Glomerular endothelial cell (primary cell): ENCODE data around the gene CNTRL. TPM values are rescaled to one million over a fixed set of nuclear protein-coding genes. Genes with fewer than 3 reads are reported as not detected.
"Not testable (repeated sequence)": the region's sequence is repeated elsewhere in the genome, so short reads cannot be mapped to it uniquely, and the experiment has no call there.

ENCODE experiments used
- DNase-seq: peaks from one replicate; pipeline ENCODE4 v3.0.0-alpha.2; 2011; ENCODE audit warnings: low read depth, low spot score; ENCODE audit errors: extremely low read depth
- total RNA-seq: library from RNA; depleted of rRNA; stranded (reverse); fragments of >200 nt; gene quantifications from 2 replicates; pipeline ENCODE4 v1.2.3, GENCODE V29; 2015

The CNTRL gene
- total RNA-seq, 1 donor from 2014 or later = 8.1 TPM

DNA sequence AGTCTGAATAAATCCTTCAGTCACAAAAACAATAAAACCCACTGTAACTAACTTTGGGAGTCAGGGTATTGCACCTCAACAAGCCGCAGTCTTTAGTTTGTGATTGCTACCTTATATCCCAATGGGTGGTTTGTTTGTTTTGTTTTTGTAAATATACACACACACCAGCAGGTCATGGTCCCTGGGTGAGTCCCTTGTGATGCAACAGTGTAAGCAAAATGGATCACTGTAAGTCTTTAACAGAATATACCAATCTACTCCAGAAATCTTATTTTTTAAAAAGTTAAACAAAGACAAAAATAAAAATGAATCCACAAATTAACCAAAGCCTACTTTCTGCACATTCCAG, 104.6 kb downstream of the CNTRL start:
- DNase-seq = not testable (repeated sequence)

DNA sequence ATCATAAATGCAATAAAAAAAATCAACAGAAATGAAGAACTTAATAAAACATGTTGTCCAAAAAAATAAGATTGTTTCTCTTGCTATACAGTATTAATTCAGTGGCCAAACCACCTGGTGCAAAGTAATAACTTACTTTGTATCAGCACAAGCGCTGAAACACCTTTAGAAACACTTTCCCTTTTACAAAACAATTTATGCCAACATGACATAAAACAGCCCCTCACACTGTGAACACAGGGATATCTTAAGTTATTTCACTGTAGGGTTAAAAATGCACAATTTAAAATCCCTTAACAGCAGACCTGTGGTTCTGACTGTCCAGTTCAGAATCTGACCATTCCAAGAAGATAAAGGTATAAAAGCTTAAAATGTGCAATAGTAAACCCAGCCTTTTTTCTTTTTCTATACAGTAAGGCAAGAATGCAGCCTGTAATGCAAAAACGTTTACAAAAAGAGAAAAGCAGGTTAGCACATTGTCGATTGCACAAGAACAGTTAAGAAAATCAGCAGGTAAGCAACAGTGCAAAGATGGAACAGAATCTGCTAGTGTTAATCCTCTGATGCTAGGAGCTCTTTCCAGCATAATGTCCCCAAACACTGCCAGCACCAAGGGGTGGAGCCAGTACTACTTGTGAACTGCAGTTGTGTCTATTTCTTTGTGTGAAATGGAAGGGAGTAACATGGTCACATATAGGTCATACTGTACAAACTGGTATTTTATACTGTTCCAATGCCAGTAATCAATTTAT, 105.4 kb downstream of the CNTRL start:
- DNase-seq = no peak

DNA sequence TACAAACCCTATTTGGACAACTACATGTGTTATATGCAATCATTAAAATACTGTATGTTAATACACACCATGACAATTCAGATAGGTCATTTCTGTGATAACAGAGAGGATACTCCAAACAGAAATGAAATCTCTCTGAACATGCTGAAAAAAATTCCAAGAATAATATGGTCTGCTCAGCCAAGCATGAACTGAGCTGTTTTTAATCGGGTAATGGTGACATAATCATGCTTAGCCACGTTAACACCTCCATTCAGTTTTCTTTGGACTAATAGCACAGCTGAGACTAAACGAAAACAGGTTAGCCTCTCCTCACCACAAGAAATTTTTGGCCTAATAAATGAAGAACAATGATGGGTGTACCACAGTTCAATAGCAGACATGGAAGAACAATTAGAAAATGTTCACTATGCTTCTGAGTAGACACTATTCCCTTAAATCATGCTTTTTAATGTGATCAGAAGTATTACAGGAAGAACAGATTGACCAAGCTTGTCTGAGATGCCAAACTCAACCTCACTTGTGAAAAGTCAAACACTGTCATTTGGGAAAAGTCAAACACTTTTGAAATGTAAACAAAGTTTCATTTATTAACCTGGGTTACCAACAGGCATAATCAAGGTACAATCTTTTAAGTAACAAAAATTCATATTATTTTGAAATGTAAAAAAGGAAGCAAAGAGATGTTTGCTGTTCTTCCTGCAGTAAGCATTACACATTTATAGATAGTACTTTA, 107.5 kb downstream of the CNTRL start:
- no peak for DNase-seq

DNA sequence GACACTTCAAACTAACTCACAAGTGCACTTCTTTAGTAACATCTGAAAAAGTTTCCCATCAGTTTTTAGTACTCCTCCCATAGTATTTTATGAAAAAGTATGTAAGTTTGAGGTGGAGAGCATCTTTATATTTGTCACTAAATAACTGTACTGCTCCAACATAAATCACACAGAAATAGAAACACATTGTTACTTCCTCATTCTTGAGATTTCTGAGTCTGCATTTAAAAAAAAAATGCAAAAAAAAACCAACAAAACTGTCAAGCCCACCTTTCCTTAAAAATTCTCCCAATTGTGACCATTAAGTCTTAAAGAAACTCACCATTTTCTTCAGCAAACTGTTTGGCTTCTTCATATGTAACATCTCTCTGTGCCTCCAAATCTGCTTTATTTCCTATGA, 108.2 kb downstream of the CNTRL start:
- DNase-seq = no peak

DNA sequence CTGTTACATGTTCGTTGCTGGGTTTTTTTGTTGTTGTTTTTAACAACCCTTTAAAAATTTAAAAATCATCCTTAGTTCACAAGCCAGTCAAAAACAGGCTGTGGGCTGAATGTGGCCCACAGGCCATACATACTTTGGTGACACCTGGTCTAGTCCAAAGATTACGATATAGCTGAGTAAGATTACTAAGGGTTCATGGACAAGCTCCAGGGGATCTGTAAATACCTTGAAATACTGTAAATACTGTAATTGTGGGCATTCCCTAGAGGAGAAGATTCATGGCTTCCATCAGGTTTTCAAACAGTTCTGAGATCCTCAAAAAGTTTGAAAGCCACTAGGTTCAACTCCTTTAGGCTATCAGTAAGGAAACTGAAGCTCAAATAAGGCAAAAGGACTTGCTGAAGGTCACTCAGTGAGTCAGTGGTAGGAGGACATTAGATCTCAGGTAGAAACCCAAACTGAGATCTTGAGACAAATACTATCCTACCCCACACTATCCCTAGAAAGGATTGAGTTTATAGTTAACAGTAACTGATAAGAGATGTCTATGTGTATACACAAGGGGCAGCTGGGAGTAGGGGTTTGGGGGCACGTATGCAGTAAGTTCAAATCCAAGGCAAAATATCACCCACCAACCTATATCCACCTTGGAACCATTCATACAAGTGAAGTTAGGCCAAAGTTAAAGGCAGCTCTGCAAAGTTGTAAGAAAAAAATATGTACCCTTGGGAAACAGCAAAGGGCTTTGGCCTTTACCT, 109.1 kb downstream of the CNTRL start:
- no peak for DNase-seq

DNA sequence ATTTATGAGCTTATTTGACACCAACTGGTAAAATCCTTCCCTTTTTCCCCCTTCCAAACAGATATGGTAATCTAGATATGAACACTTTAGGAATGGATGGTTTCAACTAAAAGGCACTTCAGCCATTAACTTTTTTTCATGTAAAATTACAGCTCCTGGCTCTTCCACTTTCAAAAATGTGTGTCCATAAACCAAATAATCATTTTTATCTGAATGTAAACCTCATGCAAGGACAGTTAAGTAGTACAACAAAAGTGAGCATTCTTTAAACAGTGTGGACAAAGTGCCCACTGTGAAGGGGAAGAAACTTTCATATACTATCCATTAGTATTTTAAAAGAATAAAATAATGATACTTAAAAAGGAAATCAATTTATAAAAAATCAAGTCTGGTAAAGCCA, 109.7 kb downstream of the CNTRL start:
- DNase-seq = no peak

DNA sequence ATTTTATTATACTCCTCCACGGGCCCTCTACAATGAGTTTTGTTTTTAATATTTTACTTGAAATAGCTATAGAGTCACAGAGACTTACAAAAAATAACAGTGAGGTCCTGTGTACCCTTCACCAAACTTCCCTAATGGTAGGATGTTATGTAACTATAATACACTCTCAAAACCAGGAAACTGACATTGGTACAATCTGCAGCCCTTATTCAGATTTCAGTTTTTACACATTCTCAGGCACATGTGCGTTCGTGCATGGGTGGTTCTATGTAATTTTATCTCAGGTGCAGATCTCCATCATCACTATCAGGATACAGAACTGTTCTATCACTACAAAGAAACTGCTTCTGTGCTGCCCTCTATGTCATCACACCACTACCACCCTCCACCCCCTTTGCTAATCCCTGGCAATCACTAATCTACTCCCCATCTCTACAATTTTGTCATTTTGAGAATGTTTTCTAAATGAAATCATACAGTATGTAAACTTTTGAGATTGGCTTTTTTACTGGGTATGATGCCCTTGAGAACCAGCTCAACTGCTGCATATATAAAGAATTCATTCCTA, 110.5 kb downstream of the CNTRL start:
- no peak for DNase-seq

DNA sequence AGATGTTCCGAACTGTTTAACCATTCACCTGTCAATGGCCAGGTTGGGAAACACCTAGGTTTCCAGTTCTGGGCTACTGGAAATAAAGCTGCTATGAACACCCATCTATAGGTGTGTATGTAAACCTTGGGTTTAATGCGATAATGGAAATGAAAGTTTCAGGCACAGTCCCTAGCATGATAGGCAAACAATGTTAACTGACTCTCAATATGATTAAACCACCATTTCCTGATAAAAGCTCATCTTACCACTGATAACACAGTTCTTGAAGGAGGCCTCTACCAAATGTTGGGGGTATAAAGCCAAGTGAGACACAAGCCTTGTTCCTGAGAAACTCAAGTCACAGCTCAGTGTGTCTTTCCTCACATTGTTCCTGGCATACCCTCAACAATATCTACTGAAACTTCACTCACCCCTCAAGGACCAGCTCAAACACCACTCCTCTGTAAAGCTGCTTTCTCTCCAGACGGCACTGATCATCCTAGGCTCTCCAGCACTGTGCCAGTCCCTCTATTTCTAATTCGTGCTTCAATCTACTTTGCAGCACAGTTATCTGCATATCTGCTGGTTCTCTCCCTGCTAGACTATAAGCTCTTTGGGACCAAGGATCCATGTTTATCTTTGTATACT, 111.1 kb downstream of the CNTRL start:
- no peak for DNase-seq

DNA sequence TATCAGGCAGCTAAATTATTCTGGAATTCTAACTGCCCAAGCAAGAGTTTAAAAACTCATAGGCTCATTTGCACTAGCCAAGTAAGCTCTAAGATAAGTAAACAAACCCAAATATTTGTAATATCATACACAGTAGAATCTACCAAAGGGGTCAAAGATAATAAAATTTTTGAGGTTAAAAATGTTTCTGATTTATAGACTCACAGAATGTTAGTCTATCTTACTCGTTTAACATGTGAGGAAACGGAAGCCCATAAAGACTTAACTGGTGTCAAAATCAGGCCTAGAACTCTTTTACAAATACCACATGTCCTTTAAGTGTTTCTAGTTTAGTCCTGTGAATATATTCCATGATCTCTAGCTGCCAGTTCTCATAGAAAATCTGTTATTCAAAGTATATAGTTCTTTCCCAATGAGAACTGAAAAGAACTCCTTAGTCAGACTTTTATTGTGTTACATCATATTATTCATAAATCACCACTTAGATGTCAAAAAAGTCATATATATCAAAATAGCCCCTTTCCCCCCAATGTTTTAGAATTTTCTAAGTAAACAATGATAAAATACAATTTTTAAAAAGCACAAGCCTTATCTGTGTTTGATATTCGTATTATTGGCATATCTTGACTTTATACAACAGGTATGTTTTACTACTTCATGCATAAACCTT, 113.0 kb downstream of the CNTRL start:
- no peak for DNase-seq

DNA sequence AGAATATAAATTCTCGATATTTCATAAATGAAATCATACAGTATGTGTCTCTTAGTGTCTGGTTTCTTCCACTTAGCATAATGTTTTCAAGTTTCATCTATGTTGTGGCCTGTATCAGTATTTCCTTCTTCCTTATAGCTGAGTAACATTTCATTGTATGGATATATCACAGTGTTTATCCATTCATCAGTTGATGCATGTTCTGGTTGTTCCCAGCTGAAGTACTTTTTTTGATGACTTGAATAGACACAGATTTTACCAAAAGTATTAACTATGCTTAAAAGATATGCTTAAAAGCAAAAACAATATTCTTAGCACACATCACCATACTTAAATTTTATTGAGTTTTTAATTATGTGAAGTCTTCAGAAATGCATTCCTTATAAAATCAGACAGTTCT, 114.3 kb downstream of the CNTRL start:
- DNase-seq = no peak

DNA sequence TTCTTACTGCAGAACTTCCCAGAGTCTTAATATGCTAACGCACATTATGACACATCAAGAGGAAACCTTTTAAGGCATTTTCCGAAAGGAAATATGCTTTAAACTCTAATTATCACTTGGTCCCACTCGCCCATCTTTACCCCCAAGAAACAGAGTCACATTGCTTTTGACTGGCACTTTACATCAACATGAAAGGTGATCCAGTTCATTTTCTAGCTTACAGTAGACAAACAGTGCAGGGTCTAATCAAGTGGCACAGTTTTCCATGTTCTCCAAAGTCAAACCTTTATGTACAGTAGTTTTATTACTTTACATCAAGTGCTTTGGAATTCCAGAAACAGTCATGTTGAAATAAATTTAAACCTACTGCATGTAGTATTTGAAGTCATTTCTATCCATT, 114.9 kb downstream of the CNTRL start:
- DNase-seq = no peak

DNA sequence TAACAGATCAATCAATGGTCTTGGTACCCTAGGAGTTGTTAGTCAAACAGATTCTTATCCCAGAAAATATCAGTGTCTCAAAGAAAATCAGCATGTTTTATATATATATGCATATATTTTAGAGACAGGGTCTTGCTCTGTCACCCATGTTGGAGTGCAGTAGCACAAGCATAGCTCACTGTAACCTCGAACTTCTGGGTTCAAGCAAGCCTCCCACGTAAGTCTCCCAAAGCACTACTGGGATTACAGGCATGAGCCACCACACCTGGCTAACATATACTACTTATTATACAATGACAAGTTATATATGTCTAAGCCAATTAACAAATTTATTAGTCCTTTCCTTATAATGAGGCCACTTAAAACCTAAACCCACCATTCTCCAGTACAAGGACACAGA, 116.5 kb downstream of the CNTRL start:
- DNase-seq = no peak

DNA sequence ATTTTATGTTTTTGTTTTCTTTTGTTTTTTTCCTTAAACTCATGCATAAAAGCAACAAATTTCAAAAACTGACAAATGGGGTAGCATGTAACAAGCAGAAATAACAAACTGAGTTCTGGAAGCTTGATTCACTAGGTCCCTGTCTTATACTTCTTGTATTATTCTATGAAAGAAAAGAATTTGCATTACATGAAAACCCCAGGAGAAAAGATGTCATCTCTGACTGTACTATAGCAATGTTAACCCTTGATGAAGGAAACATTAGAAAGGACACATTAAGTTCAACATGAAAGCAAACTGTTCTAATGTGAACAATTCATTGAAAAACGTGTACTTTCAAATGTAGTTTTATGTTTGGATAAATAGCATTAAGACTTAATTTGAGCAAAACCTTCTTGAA, 117.8 kb downstream of the CNTRL start:
- no peak for DNase-seq

DNA sequence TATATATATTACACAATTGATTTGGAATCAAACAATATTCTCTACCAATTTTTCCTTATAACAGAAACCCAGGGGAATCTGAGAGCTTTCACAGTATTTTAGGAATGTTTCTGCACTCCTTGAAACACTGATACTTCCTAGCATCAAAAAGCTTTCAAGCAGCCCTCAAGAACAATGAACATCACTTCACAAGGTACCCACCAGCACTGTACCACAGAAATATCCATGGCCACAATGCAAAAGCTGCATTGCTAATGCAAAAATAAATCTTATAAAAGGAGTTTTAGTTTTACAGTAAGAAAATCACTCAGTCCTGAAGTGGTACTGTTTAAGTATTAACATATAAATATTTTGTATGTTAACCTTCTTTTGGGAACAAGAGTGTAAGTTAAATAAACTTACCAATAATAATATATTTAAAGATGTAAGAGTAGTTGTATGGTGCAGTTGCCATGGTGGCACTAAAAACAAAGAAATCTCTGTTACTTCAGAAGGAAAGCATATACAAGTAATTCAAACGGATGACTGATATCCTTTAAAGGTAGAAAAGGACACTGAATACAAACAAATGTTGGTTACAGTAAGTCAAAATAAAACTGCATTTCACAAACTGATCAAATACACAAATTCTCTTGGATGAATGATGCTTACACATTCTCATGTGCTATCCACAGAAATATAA, 118.3 kb downstream of the CNTRL start:
- no peak for DNase-seq

DNA sequence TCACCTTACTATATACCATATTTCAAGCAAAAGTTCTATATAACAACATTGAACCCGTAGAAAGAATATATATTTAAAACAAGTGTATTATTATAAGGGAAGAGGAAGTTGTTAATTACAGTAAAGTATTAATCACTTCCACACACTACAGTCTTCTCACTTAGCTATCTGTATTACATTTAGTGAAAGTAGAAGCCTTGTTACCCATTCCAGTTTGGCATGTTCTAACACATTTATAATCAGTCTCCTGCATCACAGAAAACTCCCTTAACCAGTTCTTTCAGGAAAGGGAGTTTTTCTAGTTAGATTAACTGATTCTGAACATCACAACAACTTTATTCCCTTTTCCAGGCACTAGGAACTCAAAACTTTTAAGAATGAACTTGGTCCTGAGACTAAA, 120.0 kb downstream of the CNTRL start:
- no peak for DNase-seq

DNA sequence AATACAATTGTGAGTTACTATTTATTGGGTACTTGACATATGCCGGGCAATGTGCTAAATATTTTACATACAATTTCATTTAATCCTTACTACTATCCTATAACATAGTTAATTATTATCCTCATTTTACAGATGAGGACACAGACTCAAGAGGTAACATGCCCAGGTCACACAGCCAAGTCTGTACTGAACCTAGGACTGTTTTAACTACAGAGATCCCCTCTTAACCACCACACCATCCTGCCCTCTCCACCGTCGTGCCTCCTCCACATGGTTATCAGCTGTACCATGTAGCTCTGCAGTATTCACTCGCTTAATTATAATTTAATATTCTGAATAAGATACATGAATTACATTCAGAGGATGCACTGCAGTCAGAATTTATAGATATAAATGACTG, 121.6 kb downstream of the CNTRL start:
- no peak for DNase-seq

DNA sequence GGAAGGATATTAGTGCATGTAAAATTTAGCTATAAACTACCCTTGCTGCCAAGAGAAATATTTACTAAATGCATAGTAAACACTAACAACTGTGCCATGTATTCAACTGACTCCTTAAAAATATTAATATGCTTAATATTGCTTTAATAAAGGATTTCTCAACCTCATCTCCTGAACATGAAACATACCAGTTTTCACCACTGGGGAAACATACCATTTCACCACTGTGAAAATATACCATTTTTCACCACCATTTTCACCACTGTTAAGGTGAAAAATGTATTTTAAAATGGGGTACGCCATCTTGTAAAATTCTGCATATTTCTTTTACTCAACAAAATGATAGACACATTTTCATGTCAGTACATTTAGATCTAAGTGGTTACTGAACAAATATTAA, 122.4 kb downstream of the CNTRL start:
- DNase-seq = no peak

DNA sequence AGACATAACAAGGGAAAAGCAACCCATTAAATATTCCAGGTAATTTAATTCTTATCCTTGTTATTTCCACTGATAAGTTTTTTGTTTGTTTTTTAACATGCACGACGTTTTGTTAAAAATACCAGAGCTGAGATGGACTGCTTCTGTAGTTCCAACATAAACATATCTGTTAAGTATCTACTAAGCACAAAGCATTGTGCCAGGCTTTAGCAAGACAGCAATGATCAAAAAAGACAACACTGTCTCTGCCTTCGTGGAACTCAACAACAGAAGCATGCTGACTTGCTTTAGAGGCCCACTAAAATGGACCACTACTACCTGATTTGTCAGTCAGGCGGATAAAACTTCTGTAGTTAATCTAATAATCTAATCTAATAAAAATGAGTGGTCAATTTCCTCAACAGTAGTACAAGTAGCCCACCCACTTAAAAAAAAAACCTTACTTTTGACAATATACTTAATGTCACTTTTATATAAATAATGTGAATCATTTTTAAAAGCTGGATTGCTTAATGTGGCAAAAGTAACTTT, 123.8 kb downstream of the CNTRL start:
- DNase-seq = no peak

DNA sequence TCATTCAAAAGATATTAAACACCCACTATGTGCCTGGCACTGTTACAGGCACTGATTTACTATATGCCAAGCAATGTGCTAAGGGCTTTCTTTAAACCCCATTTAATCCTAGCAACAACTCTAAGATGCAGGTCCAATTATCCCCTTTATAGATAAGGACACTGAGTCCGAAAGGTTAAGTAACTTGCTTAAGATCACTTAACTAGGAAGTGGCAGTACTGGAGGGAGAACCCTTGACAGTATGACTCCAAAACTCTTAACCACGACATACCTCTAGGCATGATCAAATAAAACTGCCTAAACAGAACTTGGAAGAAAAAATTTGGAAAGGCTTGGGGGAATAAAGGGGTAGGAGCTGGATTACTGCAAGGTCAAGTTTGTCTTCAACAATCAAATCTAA, 125.2 kb downstream of the CNTRL start:
- DNase-seq = no peak

DNA sequence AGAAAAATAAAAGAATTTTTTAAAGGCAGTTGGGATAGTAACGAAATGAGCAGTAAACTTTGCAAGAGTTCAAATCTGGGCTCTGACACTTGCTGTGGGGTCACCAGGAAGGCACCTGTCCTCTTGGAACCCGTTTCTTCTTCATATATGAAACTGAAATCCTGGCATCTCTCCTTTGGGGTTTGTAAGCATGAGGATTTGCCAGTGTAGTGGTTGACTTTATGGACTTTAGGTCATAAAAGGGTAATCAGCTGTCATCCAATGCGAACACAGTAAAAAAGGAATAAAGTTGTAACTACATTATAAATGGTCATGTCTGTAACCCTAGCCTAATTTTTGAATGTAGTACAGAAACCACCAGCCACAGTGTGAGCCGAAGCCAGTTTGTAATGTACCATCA, 125.6 kb downstream of the CNTRL start:
- DNase-seq = no peak
